ENCODE results near the gene GCM1. TPM values are rescaled to one million over a fixed set of nuclear protein-coding genes. Genes with fewer than 3 reads are reported as not detected.

GCM1 gene
- total and polyA plus RNA-seq, 9 of the 15 experiments (the other 6 are each of a cell fraction or from before 2014, with no cell fraction given), result not detected

- ChIA-PET CTCF (ENCODE audit: low intra/inter-chr PET ratio) (no interaction called here), POLR2A (no interaction called here)
- Histone ChIP-seq H3K27me3 (ENCODE audit: control insufficient read depth in 2 of 2, insufficient read depth in 2 of 2, low read length in 2 of 2) (peaks cover 10 to 40% of the 10 kb centered on the region in 2 experiments; a peak in 3 of 5 replicates), H3K9me1 (ENCODE audit: control insufficient read depth, insufficient read depth, low read length) (no peaks in the 10 kb centered on the region), H3K4me2 (ENCODE audit: insufficient read depth, low read length) (no peak overlapping the region), H3K79me2 (ENCODE audit: control insufficient read depth, insufficient read depth, low read length) (no peaks in the 10 kb centered on the region), H3K4me1 (replicated peaks in 1 of 2; ENCODE audit: control insufficient read depth in 2 of 2, insufficient read depth in 2 of 2, low read length in 2 of 2) (peaks cover 3 to 8% of the 10 kb centered on the region in 2 experiments; a peak in 2 of 5 replicates), H3K9ac (ENCODE audit: insufficient read depth in 1 of 2, low read depth in 2 of 2, low read length in 2 of 2) (no peak overlapping the region), H3K27ac (ENCODE audit: extremely low read depth, low read depth, low read length) (no peak overlapping the region), H4K20me1 (replicated peaks; ENCODE audit: control insufficient read depth, insufficient read depth, low read length) (0 out of 2 replicates have a peak, but pooled peaks cover under 1% of the 10 kb centered on the region), H3K9me3 (replicated peaks; ENCODE audit: control insufficient read depth, insufficient read depth, low read depth, low read length) (no peaks in the 10 kb centered on the region), H3K4me3 (no peak overlapping the region), H3K36me3 (ENCODE audit: control insufficient read depth, insufficient read depth, low read length) (no peaks in the 10 kb centered on the region), H2AFZ (ENCODE audit: low read depth, low read length) (no peak overlapping the region)
- no peak for ATAC-seq
- no TSS peak for BruUV-seq (replicated peaks)
- WGBS (ENCODE audit: insufficient coverage, low coverage, missing lambda C conversion rate), result 42% methylated on average over 16 of the region's 16 CpGs
- no peak for FAIRE-seq
- intact Hi-C loops (cut with micrococcal nuclease) (no loop called here), in situ Hi-C loops (cut with MboI) (no loop called here)
- DNase-seq (ENCODE audit: extremely low read depth in 1 of 4, low spot score in 3 of 4), result no peak
- TF ChIP-seq BRD4 (IDR thresholded peaks at IDR 0.05) (no peak), NR2C1 (IDR thresholded peaks at IDR 0.05) (no peak), NR2C1 (tag; IDR thresholded peaks at IDR 0.05) (no peak), CUX1 (CRISPR knock-in tag; IDR thresholded peaks at IDR 0.05) (no peak), ZNF212 (CRISPR knock-in tag; IDR thresholded peaks at IDR 0.05) (no peak), ADNP (tag; IDR thresholded peaks at IDR 0.05) (no peak)
Observed at GRCh38 chr6:53133961-53134360, 14.7 kb downstream of the GCM1 start.
